Body of pancreas (tissue), 4 donors: ENCODE results near the gene MEIOC. TPM values are rescaled to one million over a fixed set of nuclear protein-coding genes. Genes with fewer than 3 reads are reported as not detected.

Experiments
- ATAC-seq: fragments of 150-250 bp; one replicate; pipeline ENCODE4 v1.9.1; 2016
- DNase-seq, 4 donors: peaks; one replicate each; pipeline ENCODE4 v3.0.0-alpha.2; 2019
- H3K27ac ChIP-seq, 4 donors: fragments of 200-600 bp; sonication (generic); 1 replicate in 3 of 4; 2 replicates in 1 of 4; pipeline versions ENCODE4 v1.5.1 to v1.6.1; 2016 to 2019; ENCODE audit warnings: mild to moderate bottlenecking in 1 of 4, mixed read lengths in 1 of 4, moderate library complexity in 1 of 4
- H3K27me3 ChIP-seq, 2 donors: fragments of 200-600 bp; sonication (generic); one replicate each; pipeline ENCODE4 v1.6.0; 2016; ENCODE audit warnings: mild to moderate bottlenecking in 1 of 2
- H3K36me3 ChIP-seq, 2 donors: fragments of 200-600 bp; sonication (generic); replicated peaks in 1 of 2; 2 replicates each; pipeline ENCODE4 v1.5.1; 2016; ENCODE audit warnings: low read depth in 2 of 2; ENCODE audit not compliant: insufficient read depth in 1 of 2
- H3K4me1 ChIP-seq: fragments of 200-600 bp; sonication (generic); one replicate; pipeline ENCODE4 v1.6.0; 2016
- H3K4me3 ChIP-seq, 2 donors: fragments of 200-600 bp; sonication (generic); 1 replicate in 1 of 2; 2 replicates in 1 of 2; pipeline ENCODE4 v1.5.1; 2016 to 2019
- H3K9me3 ChIP-seq, 3 donors: fragments of 200-600 bp; sonication (generic); 1 replicate in 2 of 3; 2 replicates in 1 of 3; pipeline ENCODE4 v1.5.1; 2016
- POLR2A ChIP-seq, 3 donors: fragments of 450-650 bp; IDR thresholded peaks; one replicate each; pipeline ENCODE4 v1.6.1; 2016; ENCODE audit warnings: antibody characterized with exemption in 3 of 3, mild to moderate bottlenecking in 2 of 3
- whole genome bisulfite sequencing, 2 donors: methylation state at CpG; one replicate each; pipeline ENCODE4 v1.1.5; 2017; 5-methylcytosine and 5-hydroxymethylcytosine counted together
- intact Hi-C: fragments of 100-400 bp; cut with DNase I; formaldehyde crosslinking; loops from one replicate; pipeline ENCODE4 v1.15.1; 2023
- total RNA-seq, 2 donors: library from RNA; depleted of rRNA; stranded (reverse); fragments of >200 nt; gene quantifications; one replicate each; pipeline ENCODE4 v1.1.0, GENCODE V29; 2016
- TF ChIP-seq, protein P1 (sequence below), 7 experiments: fragments of 450-650 bp in 4 of 7; fragments of 200-600 bp in 3 of 7; sonication (generic) in 3 of 7; IDR thresholded peaks; one replicate each; pipeline ENCODE4 v1.5.1; 2016 to 2019; ENCODE audit warnings: antibody characterized with exemption in 7 of 7

MEIOC gene
- total RNA-seq, 2 donors from 2014 or later: not detected

DNA sequence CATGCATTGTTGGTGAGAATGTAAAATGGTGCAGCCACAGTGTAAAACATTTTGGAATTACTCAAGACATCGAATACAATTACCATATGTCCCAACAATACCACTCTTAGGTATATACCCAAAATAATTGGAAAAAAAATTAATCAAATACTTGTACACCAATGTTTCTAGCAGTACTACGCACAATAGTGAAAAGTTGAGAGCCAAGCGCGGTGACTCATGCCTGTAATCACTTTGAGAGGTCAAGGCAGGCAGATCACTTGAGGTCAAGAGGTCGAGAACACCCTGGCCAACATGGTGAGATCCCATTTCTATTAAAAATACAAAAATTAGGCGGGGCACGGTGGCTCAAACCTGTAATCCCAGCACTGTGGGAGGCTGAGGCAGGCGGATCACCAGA lies 3.5 kb upstream of the MEIOC start:
- Histone ChIP-seq H3K4me1 (peaks cover 10% of the 10 kb centered on the region), H3K4me3 (no peak overlapping the region)
- 75 to 78% methylated on average over 8 of the region's 8 CpGs for WGBS, 2 donors

DNA sequence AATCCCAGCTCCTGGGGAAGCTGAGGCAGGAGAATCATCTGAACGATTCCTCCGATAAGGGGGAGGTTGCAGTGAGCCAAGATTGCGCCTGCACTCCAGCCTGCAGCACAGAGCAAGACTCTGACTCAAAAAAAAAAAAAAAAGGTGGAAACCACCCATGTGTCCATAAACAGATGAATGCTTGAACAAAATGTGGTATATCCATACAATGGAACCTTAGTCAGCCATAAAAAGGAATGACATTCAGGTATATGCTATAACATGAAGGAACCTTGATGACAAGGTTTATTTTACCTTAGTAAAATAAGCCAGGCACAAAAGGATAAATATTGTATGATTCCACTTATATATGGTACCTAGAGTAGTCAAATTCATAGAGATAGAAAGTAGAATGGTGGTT lies 2.9 kb upstream of the MEIOC start:
- peaks cover 0 to 10% of the 10 kb centered on the region in 2 donors for H3K27me3 ChIP-seq
- TF ChIP-seq, protein P1, sequence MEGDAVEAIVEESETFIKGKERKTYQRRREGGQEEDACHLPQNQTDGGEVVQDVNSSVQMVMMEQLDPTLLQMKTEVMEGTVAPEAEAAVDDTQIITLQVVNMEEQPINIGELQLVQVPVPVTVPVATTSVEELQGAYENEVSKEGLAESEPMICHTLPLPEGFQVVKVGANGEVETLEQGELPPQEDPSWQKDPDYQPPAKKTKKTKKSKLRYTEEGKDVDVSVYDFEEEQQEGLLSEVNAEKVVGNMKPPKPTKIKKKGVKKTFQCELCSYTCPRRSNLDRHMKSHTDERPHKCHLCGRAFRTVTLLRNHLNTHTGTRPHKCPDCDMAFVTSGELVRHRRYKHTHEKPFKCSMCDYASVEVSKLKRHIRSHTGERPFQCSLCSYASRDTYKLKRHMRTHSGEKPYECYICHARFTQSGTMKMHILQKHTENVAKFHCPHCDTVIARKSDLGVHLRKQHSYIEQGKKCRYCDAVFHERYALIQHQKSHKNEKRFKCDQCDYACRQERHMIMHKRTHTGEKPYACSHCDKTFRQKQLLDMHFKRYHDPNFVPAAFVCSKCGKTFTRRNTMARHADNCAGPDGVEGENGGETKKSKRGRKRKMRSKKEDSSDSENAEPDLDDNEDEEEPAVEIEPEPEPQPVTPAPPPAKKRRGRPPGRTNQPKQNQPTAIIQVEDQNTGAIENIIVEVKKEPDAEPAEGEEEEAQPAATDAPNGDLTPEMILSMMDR (IDR thresholded peaks at IDR 0.05): no peak
- no peak for TF ChIP-seq POLR2A (IDR thresholded peaks at IDR 0.05)

More for the DNA sequence above, 3.5 kb upstream of the MEIOC start:
- no peak for TF ChIP-seq POLR2A (IDR thresholded peaks at IDR 0.05)
- TF ChIP-seq, protein P1 (IDR thresholded peaks at IDR 0.05): no peak
- ATAC-seq: no peak
- peaks cover 0 to 10% of the 10 kb centered on the region in 2 donors for H3K27me3 ChIP-seq
- no peaks in the 10 kb centered on the region for H3K36me3 ChIP-seq
- no peaks in the 10 kb centered on the region for H3K9me3 ChIP-seq
- DNase-seq: no peak
- no peak overlapping the region for H3K27ac ChIP-seq
- intact Hi-C loops: no loop called here

DNA sequence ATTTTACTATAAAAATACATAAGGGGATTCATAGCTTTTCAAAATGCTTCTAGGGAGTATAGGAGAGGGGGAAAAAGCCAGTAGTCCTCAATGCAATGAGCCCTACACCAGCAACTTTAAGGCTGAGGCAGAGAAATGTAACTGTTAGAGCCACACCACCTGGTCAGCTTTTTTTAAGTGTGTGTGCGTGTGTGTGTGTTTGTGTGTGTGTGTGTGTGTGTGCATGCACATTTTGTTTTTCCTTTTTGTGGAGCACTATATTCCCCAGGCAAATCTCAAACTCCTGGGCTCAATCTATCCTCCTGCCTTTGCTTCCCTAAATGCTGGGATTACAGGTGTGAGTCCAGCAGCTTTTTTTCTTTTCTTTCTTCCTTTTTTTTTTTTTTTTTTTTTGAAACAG lies 2.3 kb upstream of the MEIOC start:
- peaks cover 0 to 10% of the 10 kb centered on the region in 2 donors for H3K27me3 ChIP-seq
- H3K27ac ChIP-seq: no peak overlapping the region
- no peaks in the 10 kb centered on the region for H3K9me3 ChIP-seq
- peaks cover 10% of the 10 kb centered on the region for H3K4me1 ChIP-seq
- 50% methylated on average over 1 of the region's 1 CpG for WGBS, 2 donors
- no peak for DNase-seq
- no peaks in the 10 kb centered on the region for H3K36me3 ChIP-seq
- H3K4me3 ChIP-seq: no peak overlapping the region
- TF ChIP-seq, protein P1 (IDR thresholded peaks at IDR 0.05): no peak
- TF ChIP-seq POLR2A (IDR thresholded peaks at IDR 0.05): no peak
- intact Hi-C loops: no loop called here
- no peak for ATAC-seq

More for the DNA sequence above, 2.9 kb upstream of the MEIOC start:
- H3K4me1 ChIP-seq: peaks cover 10% of the 10 kb centered on the region
- no peaks in the 10 kb centered on the region for H3K9me3 ChIP-seq
- ATAC-seq: no peak
- intact Hi-C loops: no loop called here
- H3K27ac ChIP-seq: no peak overlapping the region
- H3K4me3 ChIP-seq: no peak overlapping the region
- DNase-seq: no peak
- WGBS, 2 donors: 88% methylated on average over 3 of the region's 3 CpGs
- H3K36me3 ChIP-seq: no peaks in the 10 kb centered on the region

DNA sequence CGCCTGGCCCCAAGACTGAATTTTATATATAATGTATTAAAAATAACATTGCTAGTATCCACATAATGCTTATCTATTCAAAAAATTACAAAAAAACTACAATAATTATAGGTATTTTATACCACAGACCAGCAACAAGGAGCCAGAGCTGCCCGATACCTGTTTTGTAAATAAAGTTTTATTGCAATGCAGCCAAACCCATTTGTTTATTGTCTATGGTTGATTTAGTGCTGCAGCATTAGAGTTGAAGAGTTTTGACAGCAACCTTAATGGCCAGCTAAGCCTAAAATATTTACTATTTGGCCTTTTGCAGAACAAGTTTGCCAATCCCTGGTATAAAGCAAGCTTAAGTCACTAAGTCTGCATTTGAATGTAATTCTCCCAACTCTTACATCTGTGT lies 5.6 kb downstream of the MEIOC start:
- intact Hi-C loops: no loop called here
- no peak for DNase-seq
- ATAC-seq: no peak
- no peak overlapping the region for H3K4me3 ChIP-seq
- H3K27ac ChIP-seq: no peak overlapping the region
- no peaks in the 10 kb centered on the region for H3K27me3 ChIP-seq
- peaks cover 4% of the 10 kb centered on the region for H3K4me1 ChIP-seq
- no peaks in the 10 kb centered on the region for H3K9me3 ChIP-seq
- TF ChIP-seq POLR2A (IDR thresholded peaks at IDR 0.05): no peak
- TF ChIP-seq, protein P1 (IDR thresholded peaks at IDR 0.05): no peak
- H3K36me3 ChIP-seq: no peaks in the 10 kb centered on the region
- WGBS, 2 donors: 91 to 97% methylated on average over 2 of the region's 2 CpGs

DNA sequence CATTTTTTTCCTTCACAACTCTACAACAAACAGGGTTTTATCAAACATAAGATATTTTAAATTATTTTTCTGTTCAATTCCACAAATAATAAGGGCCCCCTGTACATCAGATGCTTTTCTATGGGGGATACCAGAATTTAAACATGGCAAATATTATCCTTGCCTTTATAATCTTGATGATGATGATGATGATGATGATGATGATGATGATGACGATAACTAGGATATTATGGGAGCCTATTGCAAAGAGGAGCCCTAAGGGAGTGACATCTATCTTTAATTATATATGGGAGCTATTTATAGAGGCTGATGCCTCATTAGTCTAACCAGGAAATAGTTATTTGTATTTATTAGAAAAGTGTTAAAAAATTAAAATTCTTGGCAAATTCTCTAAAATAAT lies 6.8 kb downstream of the MEIOC start:
- intact Hi-C loops: no loop called here
- DNase-seq: no peak
- no peak for ATAC-seq

More for the DNA sequence above, 6.8 kb downstream of the MEIOC start:
- no peak overlapping the region for H3K27ac ChIP-seq
- WGBS, 2 donors: 51 to 76% methylated on average over 1 of the region's 1 CpG
- H3K4me1 ChIP-seq: no peaks in the 10 kb centered on the region
- TF ChIP-seq POLR2A (IDR thresholded peaks at IDR 0.05): no peak
- TF ChIP-seq, protein P1 (IDR thresholded peaks at IDR 0.05): no peak
- H3K36me3 ChIP-seq: no peaks in the 10 kb centered on the region
- no peaks in the 10 kb centered on the region for H3K9me3 ChIP-seq
- no peak overlapping the region for H3K4me3 ChIP-seq
- no peaks in the 10 kb centered on the region for H3K27me3 ChIP-seq
